Caco-2 (cell line): ENCODE results near the gene YY1. TPM values are rescaled to one million over a fixed set of nuclear protein-coding genes. Genes with fewer than 3 reads are reported as not detected.

Source experiments
- BruUV-seq: library from RNA; stranded (reverse); fragments of 400-500 nt; replicated peaks from 2 replicates; lab custom pipeline; 2021; lab: Mats Ljungman, UMichigan
- CTCF ChIA-PET: fragments of 300-600 bp; sonication (Branson Sonifier 250); formaldehyde crosslinking; loops from one replicate; lab custom pipeline; 2022; ENCODE audit warnings: antibody characterized with exemption; lab: Charles Lee
- POLR2A ChIA-PET: fragments of 300-600 bp; sonication (Branson Sonifier 250); formaldehyde crosslinking; loops from one replicate; lab custom pipeline; 2022; ENCODE audit warnings: antibody characterized with exemption; lab: Charles Lee
- DNase-seq, 2 experiments: peaks; one replicate each; pipeline versions ENCODE4 v3.0.0 to v3.0.0-alpha.2; 2020 to 2022
- H3K27me3 ChIP-seq: replicated peaks from 2 replicates; pipeline ENCODE4 v1.6.0; 2011; ENCODE audit warnings: low read length; ENCODE audit not compliant: control insufficient read depth, insufficient read depth
- H3K36me3 ChIP-seq: 2 replicates; pipeline ENCODE4 v1.5.1; 2011; ENCODE audit warnings: low read length; ENCODE audit not compliant: control insufficient read depth, insufficient read depth
- H3K4me1 ChIP-seq: fragments of 250-450 bp; sonication (Bioruptor Pico); 2 replicates; pipeline ENCODE4 v1.5.1; 2020; ENCODE audit warnings: mild to moderate bottlenecking
- H3K4me3 ChIP-seq: 2 replicates; pipeline ENCODE4 v1.5.1; 2011; ENCODE audit warnings: low read depth, mild to moderate bottlenecking, control low read depth, low read length
- H3K9me3 ChIP-seq: fragments of 250-450 bp; sonication (Bioruptor Pico); 2 replicates; pipeline ENCODE4 v1.5.1; 2020; ENCODE audit warnings: mild to moderate bottlenecking, moderate library complexity
- H3K27ac Mint-ChIP-seq: one replicate; pipeline ENCODE4 v1.8.0; 2022; ENCODE audit warnings: mixed read lengths; ENCODE audit not compliant: unreplicated experiment
- H3K27me3 Mint-ChIP-seq: one replicate; pipeline ENCODE4 v1.8.0; 2022; ENCODE audit warnings: mixed read lengths; ENCODE audit not compliant: insufficient read depth, unreplicated experiment
- H3K36me3 Mint-ChIP-seq: one replicate; pipeline ENCODE4 v1.8.0; 2022; ENCODE audit warnings: mild to moderate bottlenecking, mixed read lengths; ENCODE audit not compliant: insufficient read depth, unreplicated experiment
- H3K4me1 Mint-ChIP-seq: one replicate; pipeline ENCODE4 v1.8.0; 2022; ENCODE audit warnings: low read depth, mixed read lengths; ENCODE audit not compliant: unreplicated experiment
- H3K4me3 Mint-ChIP-seq: one replicate; pipeline ENCODE4 v1.8.0; 2022; ENCODE audit warnings: mild to moderate bottlenecking, moderate library complexity, mixed read lengths; ENCODE audit not compliant: unreplicated experiment
- H3K9me3 Mint-ChIP-seq: one replicate; pipeline ENCODE4 v1.8.0; 2022; ENCODE audit warnings: mixed read lengths; ENCODE audit not compliant: unreplicated experiment
- CTCF ChIP-seq, 2 experiments: fragments of 200-600 bp in 1 of 2; IDR thresholded peaks; 1 replicate in 1 of 2; 2 replicates in 1 of 2; pipeline versions ENCODE4 v1.5.1 to v1.8.0; 2011 to 2022; ENCODE audit warnings: antibody characterized with exemption in 1 of 2, control low read depth in 1 of 2, inconsistent platforms in 1 of 2, low read depth in 1 of 2, low read length in 1 of 2, mild to moderate bottlenecking in 1 of 2, moderate library complexity in 1 of 2; ENCODE audit not compliant: insufficient read depth in 1 of 2, severe bottlenecking in 1 of 2, unreplicated experiment in 1 of 2
- intact Hi-C: fragments of 100-400 bp; cut with micrococcal nuclease; formaldehyde crosslinking; loops from one replicate; pipeline ENCODE4 v1.10.0; 2022; ENCODE audit not compliant: unreplicated experiment
- total RNA-seq: library from RNA; stranded (reverse); gene quantifications from 2 replicates; pipeline ENCODE4 v1.2.3, GENCODE V29; 2022

Gene YY1
- total RNA-seq, 1 experiment from 2014 or later = 94.1 TPM

- intact Hi-C loops = no loop called here
- no peak overlapping the region for H3K4me3 Mint-ChIP-seq
- H3K27me3 Mint-ChIP-seq = no peaks in the 10 kb centered on the region
- no TSS peak for BruUV-seq
- Histone ChIP-seq H3K4me1 (peaks cover 7% of the 10 kb centered on the region), H3K9me3 (no peaks in the 10 kb centered on the region), H3K4me3 (no peak overlapping the region), H3K27me3 (no peaks in the 10 kb centered on the region), H3K36me3 (no peaks in the 10 kb centered on the region)
- ChIA-PET POLR2A (no interaction called here), CTCF (no interaction called here)
- H3K36me3 Mint-ChIP-seq = peaks cover 46% of the 10 kb centered on the region
- H3K27ac Mint-ChIP-seq = no peak overlapping the region
- no peaks in the 10 kb centered on the region for H3K9me3 Mint-ChIP-seq
- no peak for TF ChIP-seq CTCF (IDR thresholded peaks at IDR 0.05; ENCODE audit: insufficient read depth in 1 of 2, low read depth in 1 of 2, low read length in 1 of 2, severe bottlenecking in 1 of 2, unreplicated experiment in 1 of 2)
- H3K4me1 Mint-ChIP-seq = peaks cover 15% of the 10 kb centered on the region
- DNase-seq = no peak
Measured at GRCh38 chr14:100268591-100269207, 29.8 kb downstream of the YY1 start.

- ChIA-PET CTCF (interaction anchor here (0.6 kb wide), 1 partner anchor 25 kb away, joined by 3 read pairs; no protein-coding TSS in a partner anchor), POLR2A (no interaction called here)
- H3K9me3 Mint-ChIP-seq = no peaks in the 10 kb centered on the region
- H3K4me1 Mint-ChIP-seq = peaks cover 17% of the 10 kb centered on the region
- intact Hi-C loops = loop anchor here (1.0 kb wide), 2 partner anchors 14 to 105 kb away; partner anchors contain the start of gene WDR25
- H3K27me3 Mint-ChIP-seq = no peaks in the 10 kb centered on the region
- H3K36me3 Mint-ChIP-seq = peaks cover 44% of the 10 kb centered on the region
- H3K36me3 ChIP-seq = no peaks in the 10 kb centered on the region; the same call in none of the 2 replicates
- peak overlapping the region; percentile 53 for H3K27ac Mint-ChIP-seq
- BruUV-seq = no TSS peak
- peak in 1 of 2 experiments; percentile 75 for DNase-seq
- TF ChIP-seq CTCF (IDR thresholded peaks at IDR 0.05; ENCODE audit: insufficient read depth in 1 of 2, low read depth in 1 of 2, low read length in 1 of 2, severe bottlenecking in 1 of 2, unreplicated experiment in 1 of 2) = peak; percentile 36 to 50
- H3K4me1 ChIP-seq = peaks cover 7% of the 10 kb centered on the region
- no peak overlapping the region for H3K4me3 ChIP-seq
- no peaks in the 10 kb centered on the region for H3K9me3 ChIP-seq
- H3K4me3 Mint-ChIP-seq = no peak overlapping the region
- no peaks in the 10 kb centered on the region for H3K27me3 ChIP-seq
Measured at GRCh38 chr14:100271247-100271939, 32.4 kb downstream of the YY1 start.

- no TSS peak for BruUV-seq
Measured at GRCh38 chr14:100274250-100274649, 35.3 kb downstream of the YY1 start.

More at GRCh38 chr14:100274250-100274649, 35.3 kb downstream of the YY1 start:
- Mint-ChIP-seq H3K36me3 (peaks cover 38% of the 10 kb centered on the region), H3K27ac (no peak overlapping the region), H3K4me3 (no peak overlapping the region), H3K27me3 (no peaks in the 10 kb centered on the region), H3K9me3 (no peaks in the 10 kb centered on the region), H3K4me1 (peaks cover 9% of the 10 kb centered on the region)
- intact Hi-C loops = no loop called here
- CTCF ChIA-PET = no interaction called here
- no peak for DNase-seq
- no peak for TF ChIP-seq CTCF (IDR thresholded peaks at IDR 0.05; ENCODE audit: insufficient read depth in 1 of 2, low read depth in 1 of 2, low read length in 1 of 2, severe bottlenecking in 1 of 2, unreplicated experiment in 1 of 2)
- no peaks in the 10 kb centered on the region; the same call in none of the 2 replicates for H3K36me3 ChIP-seq
- no peaks in the 10 kb centered on the region for H3K27me3 ChIP-seq
- H3K9me3 ChIP-seq = no peaks in the 10 kb centered on the region
- peaks cover 7% of the 10 kb centered on the region for H3K4me1 ChIP-seq
- H3K4me3 ChIP-seq = no peak overlapping the region
- POLR2A ChIA-PET = no interaction called here
